Naive B cell (primary cell): ENCODE measurements around the gene ZNF680. TPM values are rescaled to one million over a fixed set of nuclear protein-coding genes. Genes with fewer than 3 reads are reported as not detected.

Experiments used
- ATAC-seq, 2 donors: fragments of 150-1000 bp; cut with Tn5 transposase; 2 replicates each; pipeline ENCODE4 v1.10.0; 2021; ENCODE audit warnings: low read depth in 2 of 2, mild to moderate bottlenecking in 2 of 2, moderate library complexity in 2 of 2
- DNase-seq: peaks from one replicate; pipeline ENCODE4 v3.0.0; 2022
- H3K27ac Mint-ChIP-seq, 6 donors: one replicate each; pipeline ENCODE4 v1.8.0; 2020 to 2022; ENCODE audit warnings: mild to moderate bottlenecking in 6 of 6, mixed read lengths in 6 of 6, moderate library complexity in 5 of 6, inconsistent platforms in 2 of 6
- H3K27me3 Mint-ChIP-seq, 3 donors: one replicate each; pipeline ENCODE4 v1.8.0; 2021 to 2022; ENCODE audit warnings: mixed read lengths in 3 of 3, mild to moderate bottlenecking in 1 of 3
- H3K36me3 Mint-ChIP-seq, 2 donors: one replicate each; pipeline ENCODE4 v1.8.0; 2020 to 2022; ENCODE audit warnings: mixed read lengths in 2 of 2, inconsistent platforms in 1 of 2, mild to moderate bottlenecking in 1 of 2
- H3K4me1 Mint-ChIP-seq, 3 donors: one replicate each; pipeline ENCODE4 v1.8.0; 2020 to 2022; ENCODE audit warnings: mixed read lengths in 3 of 3, inconsistent platforms in 1 of 3, mild to moderate bottlenecking in 1 of 3, moderate library complexity in 1 of 3
- H3K4me3 Mint-ChIP-seq, 8 donors: one replicate each; pipeline ENCODE4 v1.8.0; 2020 to 2022; ENCODE audit warnings: mild to moderate bottlenecking in 8 of 8, mixed read lengths in 8 of 8, moderate library complexity in 8 of 8, inconsistent platforms in 2 of 8
- H3K9me3 Mint-ChIP-seq, 7 donors: one replicate each; pipeline ENCODE4 v1.8.0; 2020 to 2022; ENCODE audit warnings: mixed read lengths in 7 of 7, mild to moderate bottlenecking in 5 of 7, inconsistent platforms in 2 of 7, moderate library complexity in 1 of 7
- polyA plus RNA-seq, 6 donors: library from polyadenylated mRNA; unstranded; fragments of 300-500 nt; fragmentation: Illumina TruSeq; gene quantifications; one replicate each; pipeline ENCODE4 v1.2.3, GENCODE V29; 2021; ENCODE audit warnings: low read depth in 6 of 6

ZNF680 gene
- polyA plus RNA-seq, 6 donors from 2014 or later = 3.7 to 16.9 (median 14.3) TPM

GRCh38 chr7:64541438-64542359 is 21.2 kb downstream of the ZNF680 start:
- no peak for ATAC-seq
- Mint-ChIP-seq H3K27me3 (no peaks in the 10 kb centered on the region), H3K4me1 (peaks cover 4 to 25% (median 15%) of the 10 kb centered on the region in 3 donors), H3K9me3 (peaks cover 0 to 62% (median 29%) of the 10 kb centered on the region in 7 donors), H3K27ac (peak overlapping the region in 3 of 6 donors; percentile 6 to 66 (median 41)), H3K4me3 (peak overlapping the region in 1 of 8 donors; percentile 25), H3K36me3 (peaks cover 25 to 45% of the 10 kb centered on the region in 2 donors)
- DNase-seq = no peak

- no peaks in the 10 kb centered on the region for H3K27me3 Mint-ChIP-seq
- no peak overlapping the region for H3K27ac Mint-ChIP-seq
- peaks cover 16 to 90% (median 76%) of the 10 kb centered on the region in 7 donors for H3K9me3 Mint-ChIP-seq
- DNase-seq (no peak), ATAC-seq (no peak)
- no peak overlapping the region for H3K4me3 Mint-ChIP-seq
- H3K4me1 Mint-ChIP-seq = peaks cover 0 to 6% (median 4%) of the 10 kb centered on the region in 3 donors
- peaks cover 72 to 78% of the 10 kb centered on the region in 2 donors for H3K36me3 Mint-ChIP-seq
Measured at GRCh38 chr7:64533756-64534155, 29.1 kb downstream of the ZNF680 start.

- no peak overlapping the region for H3K27ac Mint-ChIP-seq
- DNase-seq (no peak), ATAC-seq (no peak)
- no peak overlapping the region for H3K4me3 Mint-ChIP-seq
- peaks cover 3 to 5% (median 4%) of the 10 kb centered on the region in 3 donors for H3K4me1 Mint-ChIP-seq
- peaks cover 4 to 89% (median 78%) of the 10 kb centered on the region in 7 donors for H3K9me3 Mint-ChIP-seq
- no peaks in the 10 kb centered on the region for H3K27me3 Mint-ChIP-seq
- H3K36me3 Mint-ChIP-seq = peaks cover 63 to 67% of the 10 kb centered on the region in 2 donors
Measured at GRCh38 chr7:64528770-64529169, 34.1 kb downstream of the ZNF680 start.

- DNase-seq = no peak
- ATAC-seq = no peak
- no peak overlapping the region for H3K4me3 Mint-ChIP-seq
- no peak overlapping the region for H3K27ac Mint-ChIP-seq
- peaks cover 0 to 3% (median 0%) of the 10 kb centered on the region in 3 donors for H3K4me1 Mint-ChIP-seq
- H3K9me3 Mint-ChIP-seq = peaks cover 5 to 93% (median 82%) of the 10 kb centered on the region in 7 donors
- peaks cover 52 to 69% of the 10 kb centered on the region in 2 donors for H3K36me3 Mint-ChIP-seq
- no peaks in the 10 kb centered on the region for H3K27me3 Mint-ChIP-seq
Measured at GRCh38 chr7:64521409-64521984, 41.4 kb downstream of the ZNF680 start.

GRCh38 chr7:64516451-64516850 is 46.4 kb downstream of the ZNF680 start:
- ATAC-seq (no peak), DNase-seq (no peak)
- Mint-ChIP-seq H3K36me3 (peaks cover 53% of the 10 kb centered on the region in 2 donors), H3K4me1 (peaks cover 0 to 3% (median 0%) of the 10 kb centered on the region in 3 donors), H3K27me3 (no peaks in the 10 kb centered on the region), H3K9me3 (peaks cover 5 to 83% (median 73%) of the 10 kb centered on the region in 7 donors), H3K27ac (no peak overlapping the region), H3K4me3 (no peak overlapping the region)

- H3K4me1 Mint-ChIP-seq = peaks cover 0 to 3% (median 0%) of the 10 kb centered on the region in 3 donors
- H3K9me3 Mint-ChIP-seq = peaks cover 5 to 80% (median 72%) of the 10 kb centered on the region in 7 donors
- peak overlapping the region in 1 of 6 donors; percentile 30 for H3K27ac Mint-ChIP-seq
- no peak for DNase-seq
- no peak overlapping the region for H3K4me3 Mint-ChIP-seq
- peaks cover 47% of the 10 kb centered on the region in 2 donors for H3K36me3 Mint-ChIP-seq
- no peak for ATAC-seq
- H3K27me3 Mint-ChIP-seq = no peaks in the 10 kb centered on the region
Measured at GRCh38 chr7:64515781-64516180, 47.1 kb downstream of the ZNF680 start.

- peaks cover 43 to 47% of the 10 kb centered on the region in 2 donors for H3K36me3 Mint-ChIP-seq
- no peak for ATAC-seq
Measured at GRCh38 chr7:64515330-64515729, 47.5 kb downstream of the ZNF680 start.

GRCh38 chr7:64509583-64509982 is 53.3 kb downstream of the ZNF680 start:
- ATAC-seq = no peak
- no peak overlapping the region for H3K4me3 Mint-ChIP-seq
- H3K36me3 Mint-ChIP-seq = peaks cover 14 to 24% of the 10 kb centered on the region in 2 donors
- peaks cover 5 to 63% (median 50%) of the 10 kb centered on the region in 7 donors for H3K9me3 Mint-ChIP-seq
- H3K4me1 Mint-ChIP-seq = no peaks in the 10 kb centered on the region
- no peaks in the 10 kb centered on the region for H3K27me3 Mint-ChIP-seq
- no peak for DNase-seq
- no peak overlapping the region for H3K27ac Mint-ChIP-seq

More at GRCh38 chr7:64515330-64515729, 47.5 kb downstream of the ZNF680 start:
- Mint-ChIP-seq H3K4me1 (peaks cover 0 to 3% (median 0%) of the 10 kb centered on the region in 3 donors), H3K27me3 (no peaks in the 10 kb centered on the region), H3K4me3 (peak overlapping the region in 1 of 8 donors; percentile 4), H3K9me3 (peaks cover 5 to 77% (median 70%) of the 10 kb centered on the region in 7 donors), H3K27ac (no peak overlapping the region)
- no peak for DNase-seq

- ATAC-seq (no peak), DNase-seq (no peak)
- no peak overlapping the region for H3K4me3 Mint-ChIP-seq
- no peaks in the 10 kb centered on the region for H3K27me3 Mint-ChIP-seq
- peaks cover 12 to 40% of the 10 kb centered on the region in 2 donors for H3K36me3 Mint-ChIP-seq
- no peak overlapping the region for H3K27ac Mint-ChIP-seq
- H3K9me3 Mint-ChIP-seq = peaks cover 15 to 74% (median 59%) of the 10 kb centered on the region in 7 donors
- H3K4me1 Mint-ChIP-seq = no peaks in the 10 kb centered on the region
Measured at GRCh38 chr7:64504581-64505120, 58.2 kb downstream of the ZNF680 start.

- ATAC-seq (no peak), DNase-seq (no peak)
- Mint-ChIP-seq H3K4me3 (peak overlapping the region in 1 of 8 donors; percentile 55), H3K4me1 (no peaks in the 10 kb centered on the region), H3K36me3 (peaks cover 11 to 18% of the 10 kb centered on the region in 2 donors), H3K27me3 (no peaks in the 10 kb centered on the region), H3K27ac (no peak overlapping the region), H3K9me3 (peaks cover 10 to 59% (median 55%) of the 10 kb centered on the region in 7 donors)
Measured at GRCh38 chr7:64498270-64498669, 64.6 kb downstream of the ZNF680 start.

- ATAC-seq (no peak), DNase-seq (no peak)
- H3K36me3 Mint-ChIP-seq = peaks cover 4% of the 10 kb centered on the region in 2 donors
- peaks cover 0 to 49% (median 46%) of the 10 kb centered on the region in 7 donors for H3K9me3 Mint-ChIP-seq
- H3K4me3 Mint-ChIP-seq = no peak overlapping the region
- H3K27me3 Mint-ChIP-seq = no peaks in the 10 kb centered on the region
- no peaks in the 10 kb centered on the region for H3K4me1 Mint-ChIP-seq
- H3K27ac Mint-ChIP-seq = no peak overlapping the region
Measured at GRCh38 chr7:64494912-64495461, 67.9 kb downstream of the ZNF680 start.

GRCh38 chr7:64485623-64486022 is 77.2 kb downstream of the ZNF680 start:
- H3K36me3 Mint-ChIP-seq = peaks cover 12 to 20% of the 10 kb centered on the region in 2 donors
- H3K4me1 Mint-ChIP-seq = no peaks in the 10 kb centered on the region
- DNase-seq (no peak), ATAC-seq (no peak)
- H3K9me3 Mint-ChIP-seq = peaks cover 5 to 86% (median 63%) of the 10 kb centered on the region in 7 donors
- no peaks in the 10 kb centered on the region for H3K27me3 Mint-ChIP-seq
- H3K27ac Mint-ChIP-seq = no peak overlapping the region
- H3K4me3 Mint-ChIP-seq = no peak overlapping the region
